ENCODE results near the gene NOP53. TPM values are rescaled to one million over a fixed set of nuclear protein-coding genes. Genes with fewer than 3 reads are reported as not detected.

NOP53 gene
- total and polyA plus RNA-seq, 2 donors (not counting 3 experiments of a cell fraction or from before 2014, with no cell fraction given) = 119 to 150 TPM

DNA sequence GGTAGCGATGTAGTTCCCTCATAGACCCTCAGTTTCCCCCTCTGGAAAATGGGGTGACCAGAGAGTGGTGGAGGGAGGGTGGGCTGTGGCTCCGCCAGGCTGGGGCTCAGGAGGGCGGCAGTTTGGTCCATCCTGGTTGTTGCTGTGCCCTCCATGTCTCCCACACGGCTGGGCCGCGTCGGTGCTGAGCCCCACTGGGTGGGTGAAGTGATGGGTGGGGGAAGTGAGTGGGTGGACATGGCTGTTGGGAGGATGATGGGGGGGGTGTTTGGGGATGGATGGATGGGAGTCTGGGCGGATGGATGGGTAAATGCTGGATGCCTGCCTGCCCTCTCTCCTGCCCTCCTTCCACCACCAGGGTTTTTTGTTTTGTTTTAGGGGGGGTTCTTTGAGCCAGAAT lies 48.7 kb upstream of the NOP53 start:
- Histone ChIP-seq H2AFZ (ENCODE audit: low read depth, low read length) (no peak overlapping the region), H3K9me1 (replicated peaks; ENCODE audit: control insufficient read depth, extremely low read depth, insufficient read depth, low read length) (no peaks in the 10 kb centered on the region), H3K27ac (ENCODE audit: insufficient read depth, low read depth, low read length) (no peak overlapping the region), H3K27me3 (ENCODE audit: control insufficient read depth in 2 of 2, insufficient read depth in 2 of 2, low read length in 2 of 2) (no peaks in the 10 kb centered on the region), H3K4me1 (ENCODE audit: control insufficient read depth, extremely low read depth, insufficient read depth, low read length) (no peaks in the 10 kb centered on the region), H3K4me2 (ENCODE audit: insufficient read depth, low read length) (no peak overlapping the region), H3K9ac (replicated peaks; ENCODE audit: extremely low read depth, insufficient read depth, low read length) (no peak overlapping the region), H3K4me3 (replicated peaks in 1 of 3; ENCODE audit: insufficient read depth in 1 of 3, low read depth in 1 of 3, low read length in 3 of 3) (no peak overlapping the region), H3K79me2 (ENCODE audit: control insufficient read depth, insufficient read depth, low read length) (no peaks in the 10 kb centered on the region), H3K9me3 (replicated peaks; ENCODE audit: control insufficient read depth, insufficient read depth, low read length) (no peaks in the 10 kb centered on the region), H3K36me3 (ENCODE audit: control insufficient read depth in 2 of 2, extremely low read depth in 1 of 2, insufficient read depth in 2 of 2, low read length in 2 of 2) (peaks cover 6 to 28% of the 10 kb centered on the region in 2 experiments), H4K20me1 (replicated peaks; ENCODE audit: control insufficient read depth, extremely low read depth, insufficient read depth, low read length) (no peaks in the 10 kb centered on the region)
- dilution Hi-C loops (cut with MboI; ENCODE audit: extremely low pct_ligation_motif_present, low sequenced_read_pairs) = no loop called here
- no peak for TF ChIP-seq POLR2AphosphoS5 (IDR thresholded peaks at IDR 0.05; ENCODE audit: insufficient read depth, low read depth, low read length)
- no peak for TF ChIP-seq FOS (IDR thresholded peaks at IDR 0.05; ENCODE audit: borderline replicate concordance, insufficient read depth, low read length)
- TF ChIP-seq, protein P1, sequence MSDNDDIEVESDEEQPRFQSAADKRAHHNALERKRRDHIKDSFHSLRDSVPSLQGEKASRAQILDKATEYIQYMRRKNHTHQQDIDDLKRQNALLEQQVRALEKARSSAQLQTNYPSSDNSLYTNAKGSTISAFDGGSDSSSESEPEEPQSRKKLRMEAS (IDR thresholded peaks at IDR 0.05; ENCODE audit: insufficient read depth, insufficient read length) = no peak
- TF ChIP-seq JUN (IDR thresholded peaks at IDR 0.05; ENCODE audit: borderline replicate concordance, insufficient read depth, insufficient read length, low read depth) = no peak
- no peak for TF ChIP-seq POLR2A (IDR thresholded peaks at IDR 0.05; ENCODE audit: low read depth, low read length)
- no peak for TF ChIP-seq CTCF (IDR thresholded peaks at IDR 0.05; ENCODE audit: extremely low read depth in 1 of 2, insufficient read depth in 1 of 2, low read depth in 1 of 2, low read length in 2 of 2)
- no peak for TF ChIP-seq EZH2 (IDR thresholded peaks at IDR 0.05; ENCODE audit: borderline replicate concordance, low read depth, low read length, severe bottlenecking)
- no peak for TF ChIP-seq MYC (IDR thresholded peaks at IDR 0.05; ENCODE audit: low read depth, low read length)
- no peak for TF ChIP-seq GATA2 (IDR thresholded peaks at IDR 0.05; ENCODE audit: insufficient read depth, insufficient read length, low read depth, low read length)
- BruUV-seq (replicated peaks) = no TSS peak
- ChIA-PET POLR2A (no interaction called here), CTCF (interaction anchor here (0.9 to 1.8 kb wide), 2 partner anchors 12 to 260 kb away, joined by 3 to 13 read pairs; no protein-coding TSS in a partner anchor)
- intact Hi-C loops (cut with micrococcal nuclease) = no loop called here
- FAIRE-seq (no peak), DNase-seq (ENCODE audit: low read depth, low spot score) (no peak)

All from endothelial cell of umbilical vein (primary cell).